Hepatocyte (in vitro differentiated cells): ENCODE results near the gene OR2Y1.

Source experiments
- EZH2 ChIP-seq: fragments of 200-600 bp; sonication (generic); IDR thresholded peaks from 2 replicates; pipeline ENCODE4 v1.6.1; 2016; ENCODE audit warnings: antibody characterized with exemption, mild to moderate bottlenecking, borderline replicate concordance
- EZH2phosphoT487 ChIP-seq: fragments of 200-600 bp; sonication (generic); IDR thresholded peaks from one replicate; pipeline ENCODE4 v1.6.1; 2018; ENCODE audit warnings: antibody characterized with exemption, mild to moderate bottlenecking, low read depth, moderate library complexity; ENCODE audit not compliant: unreplicated experiment, severe bottlenecking
- TF ChIP-seq, protein P1 (sequence below): fragments of 200-600 bp; sonication (generic); IDR thresholded peaks from 2 replicates; pipeline ENCODE4 v1.5.1; 2016; ENCODE audit warnings: antibody characterized with exemption, mild to moderate bottlenecking; ENCODE audit not compliant: poor library complexity

DNA sequence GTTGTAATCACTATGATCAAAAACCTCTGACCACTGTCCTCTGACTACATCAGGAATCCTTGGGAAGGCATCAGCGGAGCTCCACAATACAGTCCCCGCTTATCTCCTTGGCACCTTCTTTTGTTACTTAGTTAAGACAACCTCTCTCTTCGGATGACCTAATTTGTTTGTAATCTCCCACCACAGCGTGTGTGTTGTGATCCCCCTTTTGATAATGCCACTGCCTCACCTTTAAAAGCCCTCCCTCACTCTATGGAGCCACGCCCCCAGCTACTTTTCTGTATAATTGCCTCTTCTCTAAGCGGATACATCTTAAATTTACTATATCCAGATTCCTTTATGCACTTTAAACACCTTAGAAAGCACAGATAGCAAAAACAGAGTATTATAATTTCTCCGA is 35.9 kb downstream of the OR2Y1 start:
- no peak for TF ChIP-seq EZH2phosphoT487
- TF ChIP-seq, protein P1, sequence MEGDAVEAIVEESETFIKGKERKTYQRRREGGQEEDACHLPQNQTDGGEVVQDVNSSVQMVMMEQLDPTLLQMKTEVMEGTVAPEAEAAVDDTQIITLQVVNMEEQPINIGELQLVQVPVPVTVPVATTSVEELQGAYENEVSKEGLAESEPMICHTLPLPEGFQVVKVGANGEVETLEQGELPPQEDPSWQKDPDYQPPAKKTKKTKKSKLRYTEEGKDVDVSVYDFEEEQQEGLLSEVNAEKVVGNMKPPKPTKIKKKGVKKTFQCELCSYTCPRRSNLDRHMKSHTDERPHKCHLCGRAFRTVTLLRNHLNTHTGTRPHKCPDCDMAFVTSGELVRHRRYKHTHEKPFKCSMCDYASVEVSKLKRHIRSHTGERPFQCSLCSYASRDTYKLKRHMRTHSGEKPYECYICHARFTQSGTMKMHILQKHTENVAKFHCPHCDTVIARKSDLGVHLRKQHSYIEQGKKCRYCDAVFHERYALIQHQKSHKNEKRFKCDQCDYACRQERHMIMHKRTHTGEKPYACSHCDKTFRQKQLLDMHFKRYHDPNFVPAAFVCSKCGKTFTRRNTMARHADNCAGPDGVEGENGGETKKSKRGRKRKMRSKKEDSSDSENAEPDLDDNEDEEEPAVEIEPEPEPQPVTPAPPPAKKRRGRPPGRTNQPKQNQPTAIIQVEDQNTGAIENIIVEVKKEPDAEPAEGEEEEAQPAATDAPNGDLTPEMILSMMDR, result no peak
- no peak for TF ChIP-seq EZH2
